Measurements from ENCODE around the gene SHISA6.
A peak's percentile ranks its signal among the peaks of the same experiment; 100 is the strongest.

The SHISA6 gene

GRCh38 chr17:11495613-11496012 lies 254.6 kb downstream of the SHISA6 start:
- no peak overlapping the region for H3K4me3 ChIP-seq (ENCODE audit: low read depth, low read length)
- no peak for TF ChIP-seq CTCF (conservative IDR thresholded peaks at IDR 0.05; ENCODE audit: low read depth, low read length)
- no peak for DNase-seq (ENCODE audit: low read depth)

DNA sequence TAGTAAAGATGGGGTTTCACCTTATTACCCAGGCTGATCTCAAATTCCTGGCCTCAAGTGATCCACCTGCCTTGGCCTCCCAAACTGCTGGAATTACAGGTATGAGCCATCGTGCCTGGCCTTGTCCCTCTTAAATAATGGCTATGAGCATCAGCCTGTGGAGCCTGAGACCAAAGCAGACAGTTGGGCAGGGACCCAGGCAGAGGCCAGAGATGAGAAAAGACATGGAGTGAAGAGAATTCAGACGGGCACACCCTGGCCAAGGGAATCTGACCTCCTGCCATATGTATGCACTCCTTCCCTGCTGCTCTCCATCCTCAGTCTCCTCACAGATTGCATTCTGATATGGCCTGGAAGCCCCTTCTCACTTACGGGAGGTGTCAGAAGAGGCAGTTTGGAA lies 258.9 kb downstream of the SHISA6 start:
- H3K4me3 ChIP-seq (ENCODE audit: low read depth, low read length) = no peak overlapping the region
- no peak for DNase-seq (ENCODE audit: low read depth)
- no peak for TF ChIP-seq CTCF (conservative IDR thresholded peaks at IDR 0.05; ENCODE audit: low read depth, low read length)

- no peak overlapping the region for H3K4me3 ChIP-seq (ENCODE audit: low read depth, low read length)
- DNase-seq (ENCODE audit: low read depth) = no peak
- TF ChIP-seq CTCF (conservative IDR thresholded peaks at IDR 0.05; ENCODE audit: low read depth, low read length) = no peak
Measured at GRCh38 chr17:11503308-11504035, 262.5 kb downstream of the SHISA6 start.

- H3K4me3 ChIP-seq (ENCODE audit: low read depth, low read length) = no peak overlapping the region
- peak; percentile 2 for DNase-seq (ENCODE audit: low read depth)
- no peak for TF ChIP-seq CTCF (conservative IDR thresholded peaks at IDR 0.05; ENCODE audit: low read depth, low read length)
Measured at GRCh38 chr17:11506635-11507034, 265.6 kb downstream of the SHISA6 start.

GRCh38 chr17:11511696-11512095 lies 270.7 kb downstream of the SHISA6 start:
- no peak overlapping the region for H3K4me3 ChIP-seq (ENCODE audit: low read depth, low read length)
- TF ChIP-seq CTCF (conservative IDR thresholded peaks at IDR 0.05; ENCODE audit: low read depth, low read length) = no peak
- no peak for DNase-seq (ENCODE audit: low read depth)

DNA sequence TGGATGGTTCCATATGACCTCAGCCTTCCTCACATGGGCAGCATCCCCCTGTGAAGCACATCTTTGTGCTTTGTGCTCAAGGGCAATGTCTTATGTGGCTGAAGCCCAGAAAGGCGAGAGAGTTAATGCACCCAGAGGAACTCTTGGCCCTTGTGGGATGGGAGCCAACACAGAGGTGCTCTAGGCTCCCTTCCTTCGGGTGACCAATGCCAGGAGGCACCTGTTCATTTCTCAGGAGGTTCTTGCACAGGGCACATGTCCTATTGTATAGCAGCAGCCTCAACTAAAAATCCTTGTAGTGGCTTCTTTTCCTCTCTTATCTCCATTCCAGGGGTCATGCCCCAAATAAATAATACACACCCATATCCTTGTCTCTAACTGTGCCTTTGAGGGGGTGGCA lies 273.6 kb downstream of the SHISA6 start:
- TF ChIP-seq CTCF (conservative IDR thresholded peaks at IDR 0.05; ENCODE audit: low read depth, low read length) = no peak
- DNase-seq (ENCODE audit: low read depth) = no peak
- no peak overlapping the region for H3K4me3 ChIP-seq (ENCODE audit: low read depth, low read length)

- TF ChIP-seq CTCF (conservative IDR thresholded peaks at IDR 0.05; ENCODE audit: low read depth, low read length) = no peak
- H3K4me3 ChIP-seq (ENCODE audit: low read depth, low read length) = no peak overlapping the region
- no peak for DNase-seq (ENCODE audit: low read depth)
Measured at GRCh38 chr17:11514981-11515680, 274.1 kb downstream of the SHISA6 start.
